ENCODE results near the gene TYMP. TPM values are rescaled to one million over a fixed set of nuclear protein-coding genes. Genes with fewer than 3 reads are reported as not detected.

TYMP gene
- total RNA-seq, 1 experiment from 2014 or later, result 0.58 TPM

DNA sequence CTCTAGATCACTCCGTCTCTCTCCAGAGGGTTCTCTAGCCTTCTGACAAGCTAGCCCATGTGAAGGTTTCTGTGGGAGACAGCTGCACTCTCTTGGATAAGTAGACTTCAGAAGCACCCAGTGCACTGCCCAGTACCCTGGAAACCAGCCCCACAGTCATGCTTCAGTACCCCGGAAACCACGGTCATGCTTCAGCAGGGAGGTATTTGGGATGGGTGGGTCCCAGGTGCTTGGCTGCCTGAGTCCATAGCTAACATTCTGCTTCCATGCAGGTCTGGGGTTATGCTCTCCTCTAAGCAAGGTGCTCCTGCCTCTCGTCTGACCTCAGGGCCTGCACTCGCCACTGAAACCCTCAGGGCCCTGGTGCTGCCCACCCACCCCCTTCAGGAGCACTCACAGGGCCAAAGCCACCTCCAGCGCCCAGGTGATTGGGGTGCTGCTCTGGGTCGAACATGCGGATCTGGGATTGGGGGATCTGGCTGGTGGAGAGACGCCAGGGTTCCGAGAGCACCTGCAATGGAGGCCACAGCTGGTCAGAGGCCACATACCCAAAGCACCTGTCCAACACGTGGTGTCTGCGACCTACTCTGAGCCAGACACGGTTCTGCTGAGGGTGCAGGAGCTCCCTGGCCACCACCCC, 40.2 kb upstream of the TYMP start:
- Histone ChIP-seq H3K9me3 (ENCODE audit: low read depth, low read length, poor library complexity, severe bottlenecking) (no peaks in the 10 kb centered on the region), H3K27me3 (replicated peaks; ENCODE audit: insufficient read depth, low read depth, low read length, poor library complexity) (no peaks in the 10 kb centered on the region), H3K36me3 (ENCODE audit: insufficient read depth, low read length, poor library complexity, severe bottlenecking) (peaks cover 12% of the 10 kb centered on the region), H3K4me1 (ENCODE audit: insufficient read depth, low read length, poor library complexity, severe bottlenecking) (no peaks in the 10 kb centered on the region), H3K27ac (ENCODE audit: low read depth, low read length, poor library complexity, severe bottlenecking) (no peak overlapping the region), H3K4me3 (ENCODE audit: low read depth, low read length, poor library complexity, severe bottlenecking) (no peak overlapping the region)
- POLR2A ChIA-PET (ENCODE audit: low non-redundant PET), result interaction anchor here (0.6 kb wide), 1 partner anchor 130 kb away, joined by 3 read pairs; no protein-coding TSS in a partner anchor
- TF ChIP-seq, protein P1, sequence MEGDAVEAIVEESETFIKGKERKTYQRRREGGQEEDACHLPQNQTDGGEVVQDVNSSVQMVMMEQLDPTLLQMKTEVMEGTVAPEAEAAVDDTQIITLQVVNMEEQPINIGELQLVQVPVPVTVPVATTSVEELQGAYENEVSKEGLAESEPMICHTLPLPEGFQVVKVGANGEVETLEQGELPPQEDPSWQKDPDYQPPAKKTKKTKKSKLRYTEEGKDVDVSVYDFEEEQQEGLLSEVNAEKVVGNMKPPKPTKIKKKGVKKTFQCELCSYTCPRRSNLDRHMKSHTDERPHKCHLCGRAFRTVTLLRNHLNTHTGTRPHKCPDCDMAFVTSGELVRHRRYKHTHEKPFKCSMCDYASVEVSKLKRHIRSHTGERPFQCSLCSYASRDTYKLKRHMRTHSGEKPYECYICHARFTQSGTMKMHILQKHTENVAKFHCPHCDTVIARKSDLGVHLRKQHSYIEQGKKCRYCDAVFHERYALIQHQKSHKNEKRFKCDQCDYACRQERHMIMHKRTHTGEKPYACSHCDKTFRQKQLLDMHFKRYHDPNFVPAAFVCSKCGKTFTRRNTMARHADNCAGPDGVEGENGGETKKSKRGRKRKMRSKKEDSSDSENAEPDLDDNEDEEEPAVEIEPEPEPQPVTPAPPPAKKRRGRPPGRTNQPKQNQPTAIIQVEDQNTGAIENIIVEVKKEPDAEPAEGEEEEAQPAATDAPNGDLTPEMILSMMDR (conservative IDR thresholded peaks at IDR 0.05; ENCODE audit: low read depth, low read length), result no peak
- no peak for TF ChIP-seq EZH2 (IDR thresholded peaks at IDR 0.05; ENCODE audit: borderline replicate concordance, low read depth, low read length, poor library complexity, severe bottlenecking)
- DNase-seq (ENCODE audit: low spot score), result no peak
- no TSS peak for BruUV-seq (replicated peaks)
- CTCF ChIA-PET, result no interaction called here
- intact Hi-C loops (cut with micrococcal nuclease; ENCODE audit: unreplicated experiment), result no loop called here

DNA sequence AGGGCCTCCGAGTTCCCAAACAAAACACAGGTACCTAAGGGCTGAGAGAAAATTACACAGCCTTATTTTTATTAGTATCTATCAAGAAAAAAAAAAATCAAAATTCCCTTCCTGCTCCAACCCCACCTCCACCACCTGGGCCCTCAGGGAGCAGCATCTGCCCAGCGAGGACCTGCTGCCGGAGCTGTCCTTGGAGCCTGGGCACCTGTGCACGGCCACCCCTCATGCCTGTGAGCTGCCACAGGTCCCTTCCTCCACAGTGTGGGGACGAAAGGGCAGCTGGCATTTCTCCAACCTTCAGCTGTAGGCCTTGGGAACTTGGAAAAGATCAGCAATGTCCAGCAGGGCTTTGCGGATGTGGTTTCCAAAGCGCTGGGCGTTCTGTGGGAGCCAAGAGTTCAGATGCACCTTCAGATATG, 39.2 kb upstream of the TYMP start:
- ChIA-PET CTCF (no interaction called here), POLR2A (ENCODE audit: low non-redundant PET) (interaction anchor here (0.6 kb wide), 1 partner anchor 131 kb away, joined by 3 read pairs; no protein-coding TSS in a partner anchor)
- H3K4me3 ChIP-seq (ENCODE audit: low read depth, low read length, poor library complexity, severe bottlenecking), result no peak overlapping the region
- DNase-seq (ENCODE audit: low spot score), result no peak
- no TSS peak for BruUV-seq (replicated peaks)
- H3K4me1 ChIP-seq (ENCODE audit: insufficient read depth, low read length, poor library complexity, severe bottlenecking), result no peaks in the 10 kb centered on the region
- intact Hi-C loops (cut with micrococcal nuclease; ENCODE audit: unreplicated experiment), result no loop called here
- no peak overlapping the region for H3K27ac ChIP-seq (ENCODE audit: low read depth, low read length, poor library complexity, severe bottlenecking)
- H3K9me3 ChIP-seq (ENCODE audit: low read depth, low read length, poor library complexity, severe bottlenecking), result no peaks in the 10 kb centered on the region
- TF ChIP-seq, protein P1 (conservative IDR thresholded peaks at IDR 0.05; ENCODE audit: low read depth, low read length), result no peak
- no peak for TF ChIP-seq EZH2 (IDR thresholded peaks at IDR 0.05; ENCODE audit: borderline replicate concordance, low read depth, low read length, poor library complexity, severe bottlenecking)
- peaks cover 12% of the 10 kb centered on the region for H3K36me3 ChIP-seq (ENCODE audit: insufficient read depth, low read length, poor library complexity, severe bottlenecking)
- no peaks in the 10 kb centered on the region for H3K27me3 ChIP-seq (replicated peaks; ENCODE audit: insufficient read depth, low read depth, low read length, poor library complexity)

DNA sequence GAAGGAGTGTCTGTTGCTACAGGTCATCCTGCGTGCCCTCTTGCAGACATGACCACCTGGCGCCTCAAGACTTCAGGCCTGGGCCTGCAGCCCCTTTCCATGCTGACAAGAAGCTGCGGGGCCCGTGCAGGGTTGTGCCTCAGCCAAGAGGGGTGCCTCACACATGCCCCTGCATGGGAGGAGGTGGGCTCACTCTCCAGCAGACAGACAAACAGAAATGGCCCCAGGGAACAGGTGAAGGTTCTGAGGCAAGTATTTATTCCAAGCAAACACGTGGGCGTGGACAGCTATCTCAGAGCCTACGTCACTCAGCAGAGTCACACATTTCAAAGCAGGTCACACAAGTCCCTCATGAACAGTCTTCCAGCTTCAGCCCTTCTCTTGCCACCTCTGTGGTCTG, 38.8 kb upstream of the TYMP start:
- Histone ChIP-seq H3K27me3 (replicated peaks; ENCODE audit: insufficient read depth, low read depth, low read length, poor library complexity) (no peaks in the 10 kb centered on the region), H3K9me3 (ENCODE audit: low read depth, low read length, poor library complexity, severe bottlenecking) (no peaks in the 10 kb centered on the region), H3K4me1 (ENCODE audit: insufficient read depth, low read length, poor library complexity, severe bottlenecking) (no peaks in the 10 kb centered on the region), H3K36me3 (ENCODE audit: insufficient read depth, low read length, poor library complexity, severe bottlenecking) (peaks cover 12% of the 10 kb centered on the region), H3K4me3 (ENCODE audit: low read depth, low read length, poor library complexity, severe bottlenecking) (no peak overlapping the region), H3K27ac (ENCODE audit: low read depth, low read length, poor library complexity, severe bottlenecking) (no peak overlapping the region)
- ChIA-PET POLR2A (ENCODE audit: low non-redundant PET) (no interaction called here), CTCF (no interaction called here)
- no peak for TF ChIP-seq EZH2 (IDR thresholded peaks at IDR 0.05; ENCODE audit: borderline replicate concordance, low read depth, low read length, poor library complexity, severe bottlenecking)
- TF ChIP-seq, protein P1 (conservative IDR thresholded peaks at IDR 0.05; ENCODE audit: low read depth, low read length), result no peak
- BruUV-seq (replicated peaks), result no TSS peak
- DNase-seq (ENCODE audit: low spot score), result no peak
- intact Hi-C loops (cut with micrococcal nuclease; ENCODE audit: unreplicated experiment), result no loop called here
